Mucosa of rectum (tissue), 2 donors: Measurements from ENCODE around the gene EPB41.
A peak's percentile ranks its signal among the peaks of the same experiment; 100 is the strongest.
"Not testable (repeated sequence)": the region's sequence is repeated elsewhere in the genome, so short reads cannot be mapped to it uniquely, and the experiment has no call there.

Experiments used
- H3K27ac ChIP-seq, 2 donors: one replicate each; pipeline ENCODE4 v1.7.0; 2013; ENCODE audit warnings: inconsistent platforms in 2 of 2, low read depth in 2 of 2, low read length in 2 of 2
- H3K27me3 ChIP-seq, 2 donors: one replicate each; pipeline ENCODE4 v1.7.0; 2013; ENCODE audit warnings: low read length in 2 of 2; ENCODE audit not compliant: control insufficient read depth in 2 of 2, insufficient read depth in 2 of 2
- H3K36me3 ChIP-seq, 2 donors: one replicate each; pipeline ENCODE4 v1.7.0; 2013; ENCODE audit warnings: low read length in 2 of 2; ENCODE audit not compliant: control insufficient read depth in 2 of 2, insufficient read depth in 2 of 2
- H3K4me1 ChIP-seq, 2 donors: one replicate each; pipeline ENCODE4 v1.7.0; 2013; ENCODE audit warnings: low read length in 2 of 2, mild to moderate bottlenecking in 1 of 2; ENCODE audit not compliant: control insufficient read depth in 2 of 2, insufficient read depth in 2 of 2
- H3K4me3 ChIP-seq, 2 donors: one replicate each; pipeline ENCODE4 v1.7.0; 2013; ENCODE audit warnings: low read length in 2 of 2
- H3K9ac ChIP-seq, 2 donors: one replicate each; pipeline ENCODE4 v1.7.0; 2013; ENCODE audit warnings: low read length in 2 of 2, low read depth in 1 of 2, mild to moderate bottlenecking in 1 of 2
- H3K9me3 ChIP-seq, 2 donors: one replicate each; pipeline ENCODE4 v1.7.0; 2013; ENCODE audit warnings: low read length in 2 of 2; ENCODE audit not compliant: control insufficient read depth in 2 of 2
- donor health status: healthy.
- donor health status: Normal muscosa, but diverticular disease.

Gene EPB41

GRCh38 chr1:28936528-28936927 is 22.2 kb downstream of the EPB41 start:
- H3K4me1 ChIP-seq, result peaks cover 0 to 2% of the 10 kb centered on the region in 2 donors
- no peak overlapping the region for H3K9ac ChIP-seq
- no peaks in the 10 kb centered on the region for H3K27me3 ChIP-seq
- H3K36me3 ChIP-seq, result no peaks in the 10 kb centered on the region
- no peaks in the 10 kb centered on the region for H3K9me3 ChIP-seq
- H3K4me3 ChIP-seq, result no peak overlapping the region
- no peak overlapping the region for H3K27ac ChIP-seq

GRCh38 chr1:28943581-28943980 is 29.2 kb downstream of the EPB41 start:
- H3K27me3 ChIP-seq, H3K4me3 ChIP-seq, H3K36me3 ChIP-seq, H3K9me3 ChIP-seq, H3K9ac ChIP-seq, H3K27ac ChIP-seq, H3K4me1 ChIP-seq: not testable (repeated sequence)

- Histone ChIP-seq H3K4me3 (no peak overlapping the region), H3K4me1 (no peaks in the 10 kb centered on the region), H3K36me3 (no peaks in the 10 kb centered on the region), H3K27ac (no peak overlapping the region), H3K27me3 (no peaks in the 10 kb centered on the region), H3K9ac (no peak overlapping the region), H3K9me3 (no peaks in the 10 kb centered on the region)
Measured at GRCh38 chr1:28950006-28950405, 35.6 kb downstream of the EPB41 start.

- H3K4me1 ChIP-seq, result no peaks in the 10 kb centered on the region
- no peak overlapping the region for H3K27ac ChIP-seq
- no peaks in the 10 kb centered on the region for H3K36me3 ChIP-seq
- H3K4me3 ChIP-seq, result no peak overlapping the region
- H3K9ac ChIP-seq, result no peak overlapping the region
- H3K9me3 ChIP-seq, result no peaks in the 10 kb centered on the region
- H3K27me3 ChIP-seq, result no peaks in the 10 kb centered on the region
Measured at GRCh38 chr1:28950449-28950848, 36.1 kb downstream of the EPB41 start.

- Histone ChIP-seq H3K27me3 (no peaks in the 10 kb centered on the region), H3K4me3 (no peak overlapping the region), H3K9ac (no peak overlapping the region), H3K9me3 (no peaks in the 10 kb centered on the region), H3K4me1 (no peaks in the 10 kb centered on the region), H3K36me3 (no peaks in the 10 kb centered on the region), H3K27ac (no peak overlapping the region)
Measured at GRCh38 chr1:28954126-28954726, 39.9 kb downstream of the EPB41 start.

GRCh38 chr1:28956038-28956464 is 41.7 kb downstream of the EPB41 start:
- no peaks in the 10 kb centered on the region for H3K36me3 ChIP-seq
- no peaks in the 10 kb centered on the region for H3K9me3 ChIP-seq
- no peaks in the 10 kb centered on the region for H3K27me3 ChIP-seq
- H3K9ac ChIP-seq, result no peak overlapping the region
- no peaks in the 10 kb centered on the region for H3K4me1 ChIP-seq
- H3K4me3 ChIP-seq, result no peak overlapping the region
- H3K27ac ChIP-seq, result no peak overlapping the region

GRCh38 chr1:28962114-28962831 is 47.9 kb downstream of the EPB41 start:
- H3K27ac ChIP-seq, H3K27me3 ChIP-seq, H3K4me3 ChIP-seq, H3K9ac ChIP-seq, H3K4me1 ChIP-seq, H3K36me3 ChIP-seq, H3K9me3 ChIP-seq: not testable (repeated sequence)

GRCh38 chr1:28965271-28965870 is 51.0 kb downstream of the EPB41 start:
- no peaks in the 10 kb centered on the region for H3K36me3 ChIP-seq
- no peak overlapping the region for H3K9ac ChIP-seq
- H3K9me3 ChIP-seq, result no peaks in the 10 kb centered on the region
- no peak overlapping the region for H3K4me3 ChIP-seq
- no peaks in the 10 kb centered on the region for H3K27me3 ChIP-seq
- no peak overlapping the region for H3K27ac ChIP-seq
- peaks cover 2 to 4% of the 10 kb centered on the region in 2 donors for H3K4me1 ChIP-seq

GRCh38 chr1:28966617-28967016 is 52.2 kb downstream of the EPB41 start:
- no peaks in the 10 kb centered on the region for H3K27me3 ChIP-seq
- peak overlapping the region in 1 of 2 donors; percentile 20 for H3K4me3 ChIP-seq
- no peak overlapping the region for H3K9ac ChIP-seq
- no peak overlapping the region for H3K27ac ChIP-seq
- H3K36me3 ChIP-seq, result no peaks in the 10 kb centered on the region
- H3K4me1 ChIP-seq, result peaks cover 2 to 4% of the 10 kb centered on the region in 2 donors
- no peaks in the 10 kb centered on the region for H3K9me3 ChIP-seq

GRCh38 chr1:28971980-28972771 is 57.8 kb downstream of the EPB41 start:
- H3K36me3 ChIP-seq, result no peaks in the 10 kb centered on the region
- H3K27ac ChIP-seq, result no peak overlapping the region
- no peak overlapping the region for H3K4me3 ChIP-seq
- no peaks in the 10 kb centered on the region for H3K9me3 ChIP-seq
- H3K27me3 ChIP-seq, result no peaks in the 10 kb centered on the region
- peaks cover 0 to 2% of the 10 kb centered on the region in 2 donors for H3K4me1 ChIP-seq
- H3K9ac ChIP-seq, result no peak overlapping the region
